Subcutaneous abdominal adipose tissue (tissue), 5 donors: ENCODE results near the gene PSORS1C2.

Experiments
- H3K27ac ChIP-seq: one replicate; pipeline ENCODE4 v1.7.0; 2013; ENCODE audit warnings: low read depth, mild to moderate bottlenecking, inconsistent platforms, low read length, moderate library complexity
- H3K27me3 ChIP-seq, 5 donors: one replicate each; pipeline ENCODE4 v1.7.0; 2013; ENCODE audit warnings: low read length in 5 of 5, inconsistent platforms in 1 of 5; ENCODE audit not compliant: control insufficient read depth in 5 of 5, insufficient read depth in 4 of 5
- H3K36me3 ChIP-seq, 5 donors: one replicate each; pipeline ENCODE4 v1.7.0; 2013; ENCODE audit warnings: low read length in 5 of 5; ENCODE audit not compliant: control insufficient read depth in 5 of 5, insufficient read depth in 5 of 5
- H3K4me1 ChIP-seq, 5 donors: one replicate each; pipeline ENCODE4 v1.7.0; 2013; ENCODE audit warnings: low read length in 5 of 5, mild to moderate bottlenecking in 3 of 5, moderate library complexity in 1 of 5; ENCODE audit not compliant: control insufficient read depth in 5 of 5, insufficient read depth in 5 of 5
- H3K4me3 ChIP-seq, 5 donors: one replicate each; pipeline ENCODE4 v1.7.0; 2013; ENCODE audit warnings: low read length in 5 of 5, low read depth in 1 of 5
- H3K9ac ChIP-seq, 5 donors: one replicate each; pipeline ENCODE4 v1.7.0; 2013; ENCODE audit warnings: low read length in 5 of 5, mild to moderate bottlenecking in 4 of 5, moderate library complexity in 3 of 5
- H3K9me3 ChIP-seq, 5 donors: one replicate each; pipeline ENCODE4 v1.7.0; 2013; ENCODE audit warnings: low read length in 5 of 5; ENCODE audit not compliant: control insufficient read depth in 5 of 5
- donor health status: healthy.
- donor health status: healthy.
- donor health status: healthy.
- donor health status: healthy.
- donor health status: healthy.

Gene PSORS1C2

DNA sequence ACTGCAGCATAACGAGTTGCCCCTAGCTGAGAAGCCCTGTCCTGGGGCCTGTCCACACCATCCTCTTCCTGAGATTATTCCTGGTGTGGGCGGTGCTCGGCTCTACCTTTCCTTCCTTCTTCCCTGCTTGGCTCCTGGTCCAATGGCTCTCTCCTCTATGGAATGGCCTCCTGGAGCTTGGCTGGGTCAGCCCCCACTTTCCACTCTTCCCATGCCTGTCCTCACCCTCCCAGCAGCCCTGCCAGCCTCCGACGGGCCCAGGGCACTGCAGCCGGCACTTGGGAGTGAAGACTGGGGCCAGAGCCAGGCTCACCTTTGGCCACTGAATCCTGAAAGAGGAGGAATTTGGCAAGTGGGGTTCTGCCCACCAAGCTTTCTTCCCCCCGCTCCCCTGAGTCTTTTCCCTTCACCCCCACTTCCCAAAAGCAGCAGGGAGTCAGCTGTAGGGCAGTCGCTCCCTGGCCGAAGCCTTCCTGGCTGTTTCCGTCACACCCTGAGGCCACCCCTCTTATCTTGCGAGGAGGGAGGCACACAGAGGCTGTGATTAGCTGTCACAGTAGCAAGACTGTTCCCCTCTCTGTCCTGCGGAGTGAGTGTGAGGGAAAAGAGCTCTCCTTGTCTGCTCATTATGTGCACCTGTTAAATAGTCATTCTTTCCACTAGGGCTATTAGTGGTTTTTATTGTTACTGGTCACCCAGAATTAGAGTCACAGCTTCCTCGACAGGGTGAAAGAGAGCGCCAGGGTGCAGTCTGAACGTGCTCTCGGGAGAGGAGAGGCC, 12.3 kb downstream of the PSORS1C2 start:
- no peaks in the 10 kb centered on the region for H3K27me3 ChIP-seq
- no peak overlapping the region for H3K27ac ChIP-seq
- H3K4me3 ChIP-seq: no peak overlapping the region
- H3K9me3 ChIP-seq: no peaks in the 10 kb centered on the region
- no peaks in the 10 kb centered on the region for H3K36me3 ChIP-seq
- H3K9ac ChIP-seq: no peak overlapping the region
- H3K4me1 ChIP-seq: peaks cover 0 to 45% (median 14%) of the 10 kb centered on the region in 5 donors

DNA sequence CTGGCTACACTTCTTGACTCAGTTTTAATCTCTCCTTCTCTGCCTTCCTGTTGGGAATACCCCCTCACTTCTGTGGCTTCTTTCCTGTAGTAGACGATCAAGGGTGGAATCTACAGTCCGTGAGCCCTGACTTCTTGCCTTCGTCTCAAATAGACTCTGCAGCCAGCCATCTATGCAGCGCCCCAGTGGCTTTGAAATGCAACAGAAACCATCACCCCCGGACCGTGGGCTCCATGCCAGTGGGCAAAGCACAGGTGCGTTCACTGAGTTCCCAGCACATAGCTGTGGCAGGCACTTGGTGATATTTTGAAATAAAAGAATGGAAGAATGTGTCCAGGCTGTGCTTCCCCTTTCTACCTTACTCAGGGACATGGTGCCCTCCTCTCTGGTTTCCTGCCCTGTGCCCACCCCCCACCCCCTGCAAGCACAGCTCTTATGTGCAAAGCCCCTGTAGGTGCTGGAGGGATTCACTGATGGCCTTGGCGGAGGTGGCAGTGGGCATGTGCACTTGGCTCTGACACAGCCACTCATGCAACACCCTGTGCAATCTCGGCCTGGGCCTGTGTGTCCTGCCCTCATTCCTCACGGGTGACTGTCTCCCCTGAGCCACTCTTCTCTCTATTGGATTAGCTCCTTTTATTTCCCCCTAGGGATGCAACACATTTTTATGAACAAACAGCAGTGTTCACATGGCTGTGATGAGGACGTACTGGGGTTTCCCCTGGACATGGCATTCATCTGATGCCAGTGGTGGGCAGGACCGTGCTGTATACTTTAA, 13.1 kb downstream of the PSORS1C2 start:
- no peak overlapping the region for H3K27ac ChIP-seq
- H3K4me1 ChIP-seq: peaks cover 0 to 45% (median 14%) of the 10 kb centered on the region in 5 donors
- no peaks in the 10 kb centered on the region for H3K36me3 ChIP-seq
- H3K9ac ChIP-seq: no peak overlapping the region
- no peaks in the 10 kb centered on the region for H3K9me3 ChIP-seq
- H3K27me3 ChIP-seq: no peaks in the 10 kb centered on the region
- H3K4me3 ChIP-seq: no peak overlapping the region

DNA sequence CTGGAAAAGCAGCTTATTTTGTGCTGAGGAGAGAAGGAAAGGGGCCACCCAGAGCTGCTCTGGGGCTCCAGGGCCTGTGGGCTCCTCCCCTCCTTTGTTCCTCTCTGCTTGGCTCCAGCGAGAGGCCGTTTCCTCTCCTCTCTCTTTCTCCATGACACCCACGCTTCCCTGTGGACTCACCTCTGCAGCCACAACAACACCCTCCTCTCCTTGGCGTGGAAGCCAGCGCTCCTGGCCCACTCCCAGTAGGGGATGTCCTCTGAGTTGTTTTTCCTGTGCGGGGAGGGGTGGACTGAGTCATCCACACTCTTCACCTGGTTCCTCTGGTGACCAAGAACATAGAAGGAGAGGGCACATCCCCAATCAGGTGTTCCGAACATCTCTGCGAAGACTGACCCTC, 13.7 kb downstream of the PSORS1C2 start:
- H3K27me3 ChIP-seq: no peaks in the 10 kb centered on the region
- H3K9ac ChIP-seq: no peak overlapping the region
- H3K4me1 ChIP-seq: peaks cover 0 to 45% (median 14%) of the 10 kb centered on the region in 5 donors
- no peaks in the 10 kb centered on the region for H3K9me3 ChIP-seq
- H3K4me3 ChIP-seq: no peak overlapping the region
- no peaks in the 10 kb centered on the region for H3K36me3 ChIP-seq
- H3K27ac ChIP-seq: no peak overlapping the region

DNA sequence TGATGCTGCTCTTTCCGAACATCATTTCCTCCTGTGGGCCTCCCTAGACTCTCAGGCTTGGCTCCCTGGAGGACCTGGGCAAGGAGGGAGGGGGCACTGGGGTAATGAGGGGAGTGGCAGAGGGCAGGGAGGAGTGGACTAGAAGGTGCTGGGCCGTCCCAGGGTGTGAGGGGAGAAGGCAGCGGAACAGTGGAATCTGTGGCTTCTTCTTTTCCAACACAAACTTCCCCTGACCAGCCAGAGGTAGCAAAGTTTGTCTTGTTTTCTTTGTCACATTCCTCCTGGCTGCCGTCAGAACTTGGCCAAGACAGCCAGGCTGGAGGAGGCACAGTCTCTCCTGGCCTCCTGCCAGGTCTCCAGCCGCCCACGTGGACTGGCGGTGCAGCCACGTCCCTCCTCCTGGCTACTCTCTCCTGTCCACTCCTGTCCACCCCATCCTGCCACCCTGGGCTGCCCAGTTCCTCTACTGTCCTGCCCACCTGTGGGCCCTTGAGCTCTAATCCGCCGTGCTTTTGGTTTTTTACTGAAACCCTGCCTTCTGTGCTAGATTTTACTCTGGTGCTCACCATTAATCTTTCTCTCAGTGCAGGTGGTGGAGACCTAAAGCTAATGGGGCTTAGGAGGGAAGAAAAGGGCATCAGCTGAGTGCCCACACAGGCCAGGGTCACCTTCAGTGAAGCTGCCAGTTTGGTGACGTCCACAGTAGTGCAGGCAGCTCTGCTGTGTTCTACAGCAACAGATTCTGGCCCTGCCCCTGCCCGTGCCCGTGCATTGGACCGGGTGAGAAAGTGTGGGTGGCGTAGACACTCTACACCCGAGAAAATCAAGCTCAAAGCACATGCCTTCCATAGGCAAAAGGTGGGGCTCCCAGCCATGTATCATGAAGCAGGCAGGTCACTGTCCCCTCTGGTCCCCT, 15.8 kb downstream of the PSORS1C2 start:
- Histone ChIP-seq H3K27me3 (peaks cover 0 to 3% (median 0%) of the 10 kb centered on the region in 5 donors), H3K9ac (peak overlapping the region in 1 of 5 donors; percentile 38), H3K9me3 (no peaks in the 10 kb centered on the region), H3K27ac (peak overlapping the region; percentile 41), H3K4me3 (peak overlapping the region in 1 of 5 donors; percentile 17), H3K36me3 (no peaks in the 10 kb centered on the region), H3K4me1 (peaks cover 0 to 50% (median 14%) of the 10 kb centered on the region in 5 donors)

DNA sequence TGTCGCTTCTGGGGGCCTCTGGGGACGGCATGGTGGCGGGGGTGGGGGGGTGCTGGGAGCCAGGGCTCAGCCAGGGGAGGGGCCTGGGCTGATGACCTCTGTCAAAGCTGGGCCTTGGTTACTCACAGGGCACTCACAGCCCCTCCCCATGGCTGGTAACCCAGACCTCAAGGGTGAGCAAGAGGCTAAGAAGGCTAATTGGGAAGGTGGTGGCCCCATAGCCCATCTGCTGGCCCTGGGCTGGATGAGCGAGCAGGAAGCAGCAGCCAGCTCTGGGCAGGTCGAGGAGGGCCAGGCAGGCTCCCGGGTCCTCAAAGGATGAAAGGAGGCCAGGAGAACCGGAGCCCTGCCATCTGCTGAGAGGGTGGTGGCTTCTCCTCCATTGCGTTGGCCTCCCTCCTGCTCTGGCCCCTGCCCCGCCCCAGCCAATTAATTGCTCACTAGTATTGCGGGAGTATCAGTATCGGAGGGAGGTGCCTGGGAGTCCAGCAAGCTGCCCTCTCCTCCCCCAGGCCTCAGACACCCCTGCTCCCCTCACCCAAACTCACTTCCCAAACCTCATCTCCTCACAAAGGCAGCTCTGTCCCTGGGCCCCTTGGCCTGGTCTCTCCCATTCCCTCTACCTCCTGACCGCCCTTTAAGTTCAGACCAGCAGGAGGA, 17.6 kb downstream of the PSORS1C2 start:
- peak overlapping the region in 1 of 5 donors; percentile 11 for H3K9ac ChIP-seq
- H3K9me3 ChIP-seq: no peaks in the 10 kb centered on the region
- H3K27me3 ChIP-seq: peaks cover 0 to 7% (median under 1%) of the 10 kb centered on the region in 5 donors
- H3K36me3 ChIP-seq: no peaks in the 10 kb centered on the region
- H3K4me1 ChIP-seq: peaks cover 4 to 58% (median 28%) of the 10 kb centered on the region in 5 donors
- no peak overlapping the region for H3K4me3 ChIP-seq
- H3K27ac ChIP-seq: no peak overlapping the region

DNA sequence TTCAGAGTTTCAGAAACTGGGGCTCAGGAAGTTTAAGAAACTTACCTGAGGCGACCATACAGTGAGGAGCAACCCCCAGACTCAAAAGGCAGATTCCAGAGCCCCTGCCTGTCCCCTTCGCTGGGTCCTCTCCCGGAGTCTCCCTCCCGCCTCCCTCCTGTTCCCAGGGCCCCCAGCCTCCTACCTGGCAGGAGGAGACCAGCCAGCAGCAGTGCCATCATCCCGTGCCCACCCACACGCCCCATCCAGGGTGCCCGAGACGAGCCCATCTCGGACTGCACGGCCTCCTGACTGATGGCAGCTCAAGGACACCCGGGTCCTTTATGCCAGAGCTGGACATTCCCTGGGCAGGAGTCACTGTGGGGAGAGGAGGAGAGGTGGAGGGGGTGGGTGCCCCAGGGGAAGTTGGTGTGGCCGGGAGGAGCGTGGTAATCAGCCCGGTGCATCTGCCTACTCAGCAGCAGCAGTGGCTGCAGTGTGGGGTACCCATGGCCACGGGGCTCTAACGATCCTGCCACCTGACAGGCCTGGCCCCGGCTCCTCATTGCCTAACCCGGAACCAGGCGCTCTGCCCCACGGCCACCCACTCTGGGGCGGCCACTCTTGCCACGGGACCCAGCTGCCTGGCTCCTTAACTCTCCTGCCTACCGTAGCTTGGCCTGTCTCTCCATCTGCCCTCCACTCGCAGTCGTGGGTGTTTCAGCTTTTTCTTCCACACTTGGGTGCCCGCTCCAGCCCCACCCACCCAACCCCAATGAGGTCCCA, 18.5 kb downstream of the PSORS1C2 start, which contains the start of gene CDSN:
Gene CDSN (minus strand): TSS at position 296 of the 765 bp plus-strand sequence. CDS start 27 bp downstream, at position 269.
- Histone ChIP-seq H3K36me3 (no peaks in the 10 kb centered on the region), H3K27me3 (peaks cover 0 to 9% (median 5%) of the 10 kb centered on the region in 5 donors), H3K9me3 (no peaks in the 10 kb centered on the region), H3K4me1 (peaks cover 4 to 54% (median 31%) of the 10 kb centered on the region in 5 donors), H3K4me3 (no peak within 1 kb of the TSS), H3K9ac (no peak within 1 kb of the TSS), H3K27ac (no peak within 1 kb of the TSS)

DNA sequence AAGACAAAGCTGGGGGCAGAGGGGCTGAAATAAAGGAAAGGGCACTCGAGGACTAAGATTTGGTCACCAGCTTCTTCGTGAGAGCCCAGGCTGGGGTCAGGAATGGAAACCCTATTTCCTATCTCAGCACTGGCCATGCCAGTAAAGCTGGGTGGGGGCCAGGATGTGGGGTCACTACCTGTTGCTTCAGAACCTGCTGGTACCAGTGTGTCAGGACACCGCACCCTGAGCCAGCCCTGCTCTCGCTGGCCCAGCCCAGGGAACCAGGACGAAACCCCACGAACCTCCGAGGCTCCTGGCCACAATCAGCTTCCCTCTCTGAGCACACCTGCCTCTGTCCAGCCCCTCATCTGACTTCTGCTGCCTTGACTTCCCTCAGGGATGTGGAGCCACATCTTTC, 20.7 kb downstream of the PSORS1C2 start:
- H3K4me3 ChIP-seq: no peak overlapping the region
- H3K4me1 ChIP-seq: peaks cover 8 to 59% (median 41%) of the 10 kb centered on the region in 5 donors
- H3K36me3 ChIP-seq: no peaks in the 10 kb centered on the region
- no peaks in the 10 kb centered on the region for H3K9me3 ChIP-seq
- H3K27me3 ChIP-seq: peaks cover 0 to 16% (median 5%) of the 10 kb centered on the region in 5 donors
- no peak overlapping the region for H3K9ac ChIP-seq
- H3K27ac ChIP-seq: no peak overlapping the region

DNA sequence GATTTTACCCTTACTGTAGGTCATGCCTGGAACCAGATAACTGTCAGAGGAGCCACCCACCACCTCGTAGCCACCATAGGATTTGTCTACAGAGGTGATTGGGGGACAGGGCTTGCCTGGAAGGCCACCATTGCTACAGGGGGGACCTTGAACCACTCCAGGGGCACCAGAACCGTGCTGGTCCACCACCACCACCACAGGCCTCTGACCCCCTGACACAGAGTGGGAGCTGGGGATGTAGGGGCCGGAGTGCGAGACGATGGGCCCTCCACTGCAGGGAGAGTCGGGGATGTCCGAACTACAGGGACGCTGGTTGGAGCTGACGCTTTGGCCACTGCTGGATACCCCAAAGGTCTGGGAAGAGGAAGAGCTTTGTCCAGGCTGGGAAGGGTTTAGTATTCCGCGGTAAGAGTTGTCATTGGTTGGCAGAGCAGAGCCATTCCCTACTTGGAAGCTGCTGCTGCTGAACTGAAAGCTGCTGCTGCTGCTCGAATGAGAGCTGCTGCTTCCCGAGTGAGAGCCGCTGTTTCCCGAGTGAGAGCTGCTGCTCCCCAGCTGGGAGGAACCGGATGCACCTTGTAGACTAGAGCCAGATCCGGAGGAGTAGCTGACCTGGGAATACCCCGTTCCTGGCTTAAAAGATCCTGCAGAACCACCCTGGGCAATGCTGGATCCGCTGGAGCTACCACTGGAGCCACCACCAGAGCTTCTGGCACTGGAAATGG, 22.0 kb downstream of the PSORS1C2 start:
- H3K27ac ChIP-seq: no peak overlapping the region
- H3K9me3 ChIP-seq: no peaks in the 10 kb centered on the region
- peaks cover 5 to 49% (median 35%) of the 10 kb centered on the region in 5 donors for H3K4me1 ChIP-seq
- H3K9ac ChIP-seq: peak overlapping the region in 3 of 5 donors; percentile 13 to 46 (median 26)
- H3K36me3 ChIP-seq: no peaks in the 10 kb centered on the region
- peaks cover 0 to 16% (median 5%) of the 10 kb centered on the region in 5 donors for H3K27me3 ChIP-seq
- H3K4me3 ChIP-seq: peak overlapping the region in 4 of 5 donors; percentile 36 to 69 (median 58)
